Gastroesophageal sphincter (tissue), 3 donors: ENCODE results near the gene IFT172.

ENCODE experiments used
- CTCF ChIP-seq, 4 experiments: fragments of 200-600 bp in 2 of 4; fragments of 450-650 bp in 2 of 4; sonication (generic) in 1 of 4; IDR thresholded peaks; one replicate each; pipeline ENCODE4 v1.5.1; 2017 to 2019; ENCODE audit warnings: antibody characterized with exemption in 4 of 4, mild to moderate bottlenecking in 2 of 4, moderate library complexity in 2 of 4
- POLR2A ChIP-seq, 2 donors: fragments of 450-650 bp; IDR thresholded peaks; one replicate each; pipeline ENCODE4 v1.6.1; 2017; ENCODE audit warnings: antibody characterized with exemption in 2 of 2, mild to moderate bottlenecking in 2 of 2, moderate library complexity in 1 of 2
- POLR2AphosphoS5 ChIP-seq: sonication (generic); formaldehyde crosslinking; IDR thresholded peaks from one replicate; pipeline ENCODE4 v1.6.1; 2017; ENCODE audit warnings: antibody characterized with exemption

- TF ChIP-seq POLR2AphosphoS5, result no peak
- TF ChIP-seq CTCF (IDR thresholded peaks at IDR 0.05), result no peak
- TF ChIP-seq POLR2A (IDR thresholded peaks at IDR 0.05), result no peak
Measured at GRCh38 chr2:27442920-27443282, 46.6 kb downstream of the IFT172 start.
